GM12878 (cell line): ENCODE measurements around the gene MAP3K10.
"Not testable (repeated sequence)": the region's sequence is repeated elsewhere in the genome, so short reads cannot be mapped to it uniquely, and the experiment has no call there.

Experiments
- GABPA ChIP-seq: IDR thresholded peaks from 2 replicates; pipeline ENCODE4 v1.6.1; 2014; ENCODE audit warnings: antibody characterized with exemption, low read depth, mild to moderate bottlenecking, inconsistent platforms
- JUND ChIP-seq: IDR thresholded peaks from 2 replicates; pipeline ENCODE4 v1.6.1; 2012; ENCODE audit warnings: low read depth, mild to moderate bottlenecking, low read length, improper control_type of control experiment, moderate library complexity

- TF ChIP-seq JUND, GABPA: not testable (repeated sequence)
Observed at GRCh38 chr19:40169482-40170302, 21.5 kb upstream of the MAP3K10 start.
